SK-N-SH (cell line): ENCODE measurements around the gene FIGN. TPM values are rescaled to one million over a fixed set of nuclear protein-coding genes. Genes with fewer than 3 reads are reported as not detected.

Experiments
- CTCF ChIA-PET: fragments of 300-600, 350-600 bp; formaldehyde crosslinking; extraction: SDS; loops from one replicate; lab custom pipeline; 2021; lab: Yijun Ruan, JAX
- POLR2A ChIA-PET: fragments of 350-600 bp; sonication (Branson Sonifier 250); formaldehyde crosslinking; extraction: SDS; loops from one replicate; lab custom pipeline; 2020; ENCODE audit warnings: antibody characterized with exemption, inconsistent platforms; lab: Yijun Ruan, JAX
- DNase-seq: peaks from one replicate; pipeline ENCODE4 v3.0.0; 2012
- H2AFZ ChIP-seq: fragments of 200-600 bp; sonication (generic); 2 replicates; pipeline ENCODE4 v1.8.1; 2016; ENCODE audit warnings: antibody characterized with exemption, mild to moderate bottlenecking, low read depth
- H3F3A ChIP-seq: fragments of 200-600 bp; sonication (generic); replicated peaks from 2 replicates; pipeline ENCODE3; 2016; ENCODE audit warnings: antibody characterized with exemption, mild to moderate bottlenecking; ENCODE audit not compliant: insufficient read depth
- H3K27ac ChIP-seq, 2 experiments: fragments of 200-500 bp in 1 of 2; fragments of 200-600 bp in 1 of 2; sonication (Bioruptor generic) in 1 of 2; sonication (generic), shearing (Covaris generic) in 1 of 2; 2 replicates each; pipeline versions ENCODE4 v1.5.1 to v1.6.1; 2014 to 2016; ENCODE audit warnings: low read depth in 2 of 2, inconsistent platforms in 1 of 2, low read length in 1 of 2, mild to moderate bottlenecking in 1 of 2, mixed read lengths in 1 of 2
- H3K27me3 ChIP-seq: fragments of 200-600 bp; sonication (generic), shearing (Covaris generic); 2 replicates; pipeline ENCODE4 v1.6.1; 2016; ENCODE audit warnings: mixed run types; ENCODE audit not compliant: insufficient read depth
- H3K36me3 ChIP-seq, 2 experiments: fragments of 200-500 bp in 1 of 2; fragments of 200-600 bp in 1 of 2; sonication (Bioruptor generic) in 1 of 2; sonication (generic) in 1 of 2; replicated peaks in 1 of 2; 2 replicates each; pipeline versions ENCODE3 to v1.5.1; 2014 to 2016; ENCODE audit warnings: low read length in 1 of 2, mild to moderate bottlenecking in 1 of 2; ENCODE audit not compliant: insufficient read depth in 2 of 2, control insufficient read depth in 1 of 2
- H3K4me1 ChIP-seq, 2 experiments: fragments of 200-500 bp in 1 of 2; fragments of 200-600 bp in 1 of 2; sonication (Bioruptor generic) in 1 of 2; sonication (generic), shearing (Covaris generic) in 1 of 2; 2 replicates each; pipeline versions ENCODE4 v1.5.1 to v1.6.1; 2014 to 2016; ENCODE audit warnings: low read depth in 1 of 2, low read length in 1 of 2, mixed run types in 1 of 2; ENCODE audit not compliant: insufficient read depth in 2 of 2, control insufficient read depth in 1 of 2
- H3K4me2 ChIP-seq: fragments of 200-600 bp; sonication (generic), shearing (Covaris generic); 2 replicates; pipeline ENCODE4 v1.6.1; 2017; ENCODE audit warnings: mixed run types
- H3K4me3 ChIP-seq, 2 experiments: fragments of 200-500 bp in 1 of 2; fragments of 200-600 bp in 1 of 2; sonication (Bioruptor generic) in 1 of 2; sonication (generic), shearing (Covaris generic) in 1 of 2; 2 replicates each; pipeline versions ENCODE4 v1.5.1 to v1.8.1; 2014 to 2016; ENCODE audit warnings: low read depth in 2 of 2, inconsistent platforms in 1 of 2, low read length in 1 of 2, mild to moderate bottlenecking in 1 of 2, mixed read lengths in 1 of 2, moderate library complexity in 1 of 2
- H3K79me2 ChIP-seq: fragments of 200-600 bp; sonication (generic); 2 replicates; pipeline ENCODE4 v1.8.1; 2017; ENCODE audit warnings: mild to moderate bottlenecking; ENCODE audit not compliant: insufficient read depth
- H3K9ac ChIP-seq: fragments of 200-600 bp; sonication (generic); 2 replicates; pipeline ENCODE4 v1.6.1; 2017; ENCODE audit warnings: mixed run types
- H3K9me2 ChIP-seq: fragments of 200-600 bp; sonication (generic); 2 replicates; pipeline ENCODE4 v1.6.1; 2017; ENCODE audit warnings: mixed run types
- H3K9me3 ChIP-seq: fragments of 200-600 bp; sonication (generic); 2 replicates; pipeline ENCODE4 v1.6.1; 2017; ENCODE audit warnings: mixed run types, mild to moderate bottlenecking, moderate library complexity
- H4K20me1 ChIP-seq: fragments of 200-600 bp; sonication (generic); 2 replicates; pipeline ENCODE4 v1.6.1; 2017; ENCODE audit warnings: mild to moderate bottlenecking, mixed run types; ENCODE audit not compliant: insufficient read depth
- CHD2 ChIP-seq: fragments of 150-350 bp; IDR thresholded peaks from 2 replicates; pipeline ENCODE4 v1.6.1; 2018; ENCODE audit warnings: low read length; ENCODE audit not compliant: partially characterized antibody
- ELF1 ChIP-seq: IDR thresholded peaks from 2 replicates; pipeline ENCODE4 v1.4.0; 2012
- FOSL2 ChIP-seq: IDR thresholded peaks from 2 replicates; pipeline ENCODE4 v1.4.0; 2012; ENCODE audit warnings: low read depth, mild to moderate bottlenecking, moderate library complexity, borderline replicate concordance
- FOXJ3 ChIP-seq: sonication (generic); formaldehyde crosslinking; IDR thresholded peaks from 2 replicates; pipeline ENCODE4 v1.5.1; 2020; ENCODE audit warnings: mild to moderate bottlenecking, missing genetic modification reagents
- GATA2 ChIP-seq: sonication (generic); formaldehyde crosslinking; IDR thresholded peaks from 2 replicates; pipeline ENCODE4 v1.5.0; 2020; ENCODE audit warnings: mild to moderate bottlenecking, missing genetic modification reagents
- JUND ChIP-seq: IDR thresholded peaks from 2 replicates; pipeline ENCODE4 v1.4.0; 2012
- NFIC ChIP-seq: IDR thresholded peaks from 2 replicates; pipeline ENCODE4 v1.4.0; 2012; ENCODE audit warnings: borderline replicate concordance
- POLR2AphosphoS5 ChIP-seq: IDR thresholded peaks from 2 replicates; pipeline ENCODE4 v1.6.1; 2012; ENCODE audit warnings: low read depth, low read length
- RAD21 ChIP-seq: IDR thresholded peaks from 2 replicates; pipeline ENCODE4 v1.6.1; 2012; ENCODE audit warnings: mild to moderate bottlenecking, low read length
- RCOR1 ChIP-seq: fragments of 150-350 bp; IDR thresholded peaks from 2 replicates; pipeline ENCODE4 v1.6.1; 2017; ENCODE audit warnings: antibody characterized with exemption, low read length
- REST ChIP-seq: IDR thresholded peaks from 2 replicates; pipeline ENCODE4 v1.6.1; 2012; ENCODE audit warnings: mild to moderate bottlenecking, low read depth, low read length, moderate library complexity
- RXRA ChIP-seq: IDR thresholded peaks from 2 replicates; pipeline ENCODE4 v1.4.0; 2012; ENCODE audit warnings: low read depth, mild to moderate bottlenecking, borderline replicate concordance
- SIN3A ChIP-seq: IDR thresholded peaks from 2 replicates; pipeline ENCODE4 v1.6.1; 2012; ENCODE audit warnings: low read depth, mild to moderate bottlenecking, low read length, moderate library complexity, borderline replicate concordance
- SMC3 ChIP-seq: IDR thresholded peaks from 2 replicates; pipeline ENCODE4 v1.6.1; 2012; ENCODE audit warnings: low read depth, low read length, improper control_type of control experiment
- TCF12 ChIP-seq: IDR thresholded peaks from 2 replicates; pipeline ENCODE4 v1.4.0; 2012
- TEAD4 ChIP-seq: IDR thresholded peaks from 2 replicates; pipeline ENCODE4 v1.4.0; 2012; ENCODE audit warnings: mild to moderate bottlenecking, borderline replicate concordance; ENCODE audit not compliant: insufficient read depth
- YY1 ChIP-seq: IDR thresholded peaks from 2 replicates; pipeline ENCODE4 v1.4.0; 2012; ENCODE audit warnings: low read depth, mild to moderate bottlenecking
- ZBTB33 ChIP-seq: IDR thresholded peaks from 2 replicates; pipeline ENCODE4 v1.4.0; 2012; ENCODE audit warnings: low read depth, borderline replicate concordance
- WGBS: methylation state at CpG from one replicate; pipeline ENCODE4 v1.1.6; 2017; ENCODE audit warnings: low lambda C conversion rate; 5-methylcytosine and 5-hydroxymethylcytosine counted together
- polyA plus RNA-seq, 3 experiments: library from polyadenylated mRNA; depleted of rRNA; stranded (reverse); fragments of >200 nt; gene quantifications; 2 replicates each; pipeline ENCODE4 v1.2.3, GENCODE V29; 2012

The FIGN gene
- polyA plus RNA-seq, 1 of the 3 experiments (the other 2 are of a cell fraction), result 0.74 TPM

- H4K20me1 ChIP-seq, result no peaks in the 10 kb centered on the region
- H2AFZ ChIP-seq, result no peak overlapping the region
- POLR2A ChIA-PET, result no interaction called here
- DNase-seq, result no peak
- 81% methylated on average over 6 of the region's 7 CpGs for WGBS
- H3K4me1 ChIP-seq, result no peaks in the 10 kb centered on the region; a peak in 1 of 4 replicates
- H3K36me3 ChIP-seq, result no peaks in the 10 kb centered on the region
- no peaks in the 10 kb centered on the region for H3K27me3 ChIP-seq
- no peaks in the 10 kb centered on the region for H3K9me3 ChIP-seq
- H3K4me2 ChIP-seq, result no peak overlapping the region
- H3K9ac ChIP-seq, result no peak overlapping the region
- TF ChIP-seq SIN3A (no peak), TCF12 (no peak), SMC3 (no peak), GATA2 (no peak), ZBTB33 (no peak), NFIC (no peak), RXRA (no peak), RCOR1 (no peak), JUND (no peak), TEAD4 (no peak), POLR2AphosphoS5 (no peak), FOXJ3 (CRISPR knock-in tag) (no peak), RAD21 (no peak), FOSL2 (no peak), REST (no peak), CHD2 (no peak), YY1 (no peak), ELF1 (no peak)
- TF ChIP-seq, all 33 proteins: peak for 0
- H3F3A ChIP-seq, result no peaks in the 10 kb centered on the region
- no peak overlapping the region for H3K27ac ChIP-seq
- CTCF ChIA-PET, result no interaction called here
- H3K4me3 ChIP-seq, result no peak overlapping the region
- no peaks in the 10 kb centered on the region for H3K79me2 ChIP-seq
- no peaks in the 10 kb centered on the region for H3K9me2 ChIP-seq
These were observed 33.3 kb upstream of the FIGN start for GRCh38 chr2:163768881-163769695.
